NB4 (cell line): ENCODE data around the gene ARMC9.

Experiments
- MAX ChIP-seq: IDR thresholded peaks from 2 replicates; pipeline ENCODE4 v1.6.1; 2011; ENCODE audit warnings: low read depth, low read length
- POLR2A ChIP-seq: IDR thresholded peaks from 2 replicates; pipeline ENCODE4 v1.6.1; 2011; ENCODE audit warnings: mild to moderate bottlenecking; ENCODE audit not compliant: insufficient read length; ENCODE audit errors: extremely low read depth
- TF ChIP-seq, protein P1 (sequence below): IDR thresholded peaks from one replicate; pipeline ENCODE4 v1.5.1; 2012; ENCODE audit warnings: low read depth, low read length

DNA sequence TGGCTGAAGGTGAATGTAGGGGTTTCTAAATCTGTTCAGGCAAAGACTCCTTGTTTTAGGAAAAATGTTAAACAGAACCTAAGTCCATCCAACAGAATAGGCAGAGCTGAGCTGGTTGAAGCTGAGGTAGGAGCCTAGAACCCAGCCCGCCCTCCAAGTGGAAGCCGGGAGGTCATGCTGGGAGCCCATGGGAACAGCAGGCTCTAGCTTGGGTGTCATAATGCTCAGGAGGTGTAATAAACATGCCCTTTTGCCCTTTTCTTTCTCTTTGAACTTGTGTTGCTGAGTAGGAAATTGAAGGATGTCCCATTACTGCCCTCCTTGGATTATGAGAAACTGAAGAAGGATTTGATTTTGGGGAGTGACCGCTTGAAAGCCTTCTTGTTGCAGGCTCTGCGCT, 60.3 kb downstream of the ARMC9 start:
- TF ChIP-seq, protein P1, sequence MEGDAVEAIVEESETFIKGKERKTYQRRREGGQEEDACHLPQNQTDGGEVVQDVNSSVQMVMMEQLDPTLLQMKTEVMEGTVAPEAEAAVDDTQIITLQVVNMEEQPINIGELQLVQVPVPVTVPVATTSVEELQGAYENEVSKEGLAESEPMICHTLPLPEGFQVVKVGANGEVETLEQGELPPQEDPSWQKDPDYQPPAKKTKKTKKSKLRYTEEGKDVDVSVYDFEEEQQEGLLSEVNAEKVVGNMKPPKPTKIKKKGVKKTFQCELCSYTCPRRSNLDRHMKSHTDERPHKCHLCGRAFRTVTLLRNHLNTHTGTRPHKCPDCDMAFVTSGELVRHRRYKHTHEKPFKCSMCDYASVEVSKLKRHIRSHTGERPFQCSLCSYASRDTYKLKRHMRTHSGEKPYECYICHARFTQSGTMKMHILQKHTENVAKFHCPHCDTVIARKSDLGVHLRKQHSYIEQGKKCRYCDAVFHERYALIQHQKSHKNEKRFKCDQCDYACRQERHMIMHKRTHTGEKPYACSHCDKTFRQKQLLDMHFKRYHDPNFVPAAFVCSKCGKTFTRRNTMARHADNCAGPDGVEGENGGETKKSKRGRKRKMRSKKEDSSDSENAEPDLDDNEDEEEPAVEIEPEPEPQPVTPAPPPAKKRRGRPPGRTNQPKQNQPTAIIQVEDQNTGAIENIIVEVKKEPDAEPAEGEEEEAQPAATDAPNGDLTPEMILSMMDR: no peak
- TF ChIP-seq POLR2A (no peak), MAX (no peak)
